ENCODE measurements around the gene TRIM31. TPM values are rescaled to one million over a fixed set of nuclear protein-coding genes. Genes with fewer than 3 reads are reported as not detected.

Gene TRIM31
- total RNA-seq, 4 donors from 2014 or later = not detected

DNA sequence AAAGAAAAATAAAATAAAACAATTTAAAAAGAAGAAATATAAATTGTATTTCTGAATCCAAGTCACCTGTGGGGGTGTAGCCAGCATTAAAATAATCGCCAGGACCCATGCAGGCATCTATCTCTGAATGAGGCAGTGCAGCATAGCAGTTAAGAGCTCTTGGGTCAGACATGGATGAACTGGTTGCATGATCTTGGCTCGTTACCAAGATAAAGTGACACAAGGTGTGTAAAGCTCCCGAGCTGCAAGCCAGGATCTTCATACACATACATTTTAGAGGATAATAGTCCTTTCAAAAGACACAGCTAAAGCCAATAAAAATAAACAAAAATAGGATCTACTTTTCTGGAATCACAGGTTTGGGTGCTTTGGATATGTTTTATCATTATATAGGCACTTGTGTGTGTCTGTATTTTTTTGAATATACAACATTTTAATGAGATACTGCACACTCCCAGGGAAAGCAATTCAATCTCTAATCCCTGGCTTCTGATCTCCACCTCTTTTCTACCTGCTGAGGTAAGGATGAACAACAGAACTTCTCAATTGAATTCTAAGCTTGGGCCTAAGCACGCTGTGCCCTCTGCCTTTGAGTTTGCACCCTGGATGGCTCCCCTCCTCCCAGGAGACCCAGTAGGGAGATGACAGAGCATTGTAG is 39.3 kb upstream of the TRIM31 start:
- H3K27ac ChIP-seq = no peak overlapping the region
- no peaks in the 10 kb centered on the region for H3K9me3 ChIP-seq
- intact Hi-C loops (cut with DNase I; ENCODE audit: low total_unique reads) = no loop called here
- TF ChIP-seq POLR2A (IDR thresholded peaks at IDR 0.05) = no peak
- TF ChIP-seq, protein P1, sequence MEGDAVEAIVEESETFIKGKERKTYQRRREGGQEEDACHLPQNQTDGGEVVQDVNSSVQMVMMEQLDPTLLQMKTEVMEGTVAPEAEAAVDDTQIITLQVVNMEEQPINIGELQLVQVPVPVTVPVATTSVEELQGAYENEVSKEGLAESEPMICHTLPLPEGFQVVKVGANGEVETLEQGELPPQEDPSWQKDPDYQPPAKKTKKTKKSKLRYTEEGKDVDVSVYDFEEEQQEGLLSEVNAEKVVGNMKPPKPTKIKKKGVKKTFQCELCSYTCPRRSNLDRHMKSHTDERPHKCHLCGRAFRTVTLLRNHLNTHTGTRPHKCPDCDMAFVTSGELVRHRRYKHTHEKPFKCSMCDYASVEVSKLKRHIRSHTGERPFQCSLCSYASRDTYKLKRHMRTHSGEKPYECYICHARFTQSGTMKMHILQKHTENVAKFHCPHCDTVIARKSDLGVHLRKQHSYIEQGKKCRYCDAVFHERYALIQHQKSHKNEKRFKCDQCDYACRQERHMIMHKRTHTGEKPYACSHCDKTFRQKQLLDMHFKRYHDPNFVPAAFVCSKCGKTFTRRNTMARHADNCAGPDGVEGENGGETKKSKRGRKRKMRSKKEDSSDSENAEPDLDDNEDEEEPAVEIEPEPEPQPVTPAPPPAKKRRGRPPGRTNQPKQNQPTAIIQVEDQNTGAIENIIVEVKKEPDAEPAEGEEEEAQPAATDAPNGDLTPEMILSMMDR (IDR thresholded peaks at IDR 0.05) = no peak
- H3K4me1 ChIP-seq = no peaks in the 10 kb centered on the region
- H3K4me3 ChIP-seq = no peak overlapping the region
- no peaks in the 10 kb centered on the region for H3K27me3 ChIP-seq
- no peak for DNase-seq
- H3K36me3 ChIP-seq = no peaks in the 10 kb centered on the region

DNA sequence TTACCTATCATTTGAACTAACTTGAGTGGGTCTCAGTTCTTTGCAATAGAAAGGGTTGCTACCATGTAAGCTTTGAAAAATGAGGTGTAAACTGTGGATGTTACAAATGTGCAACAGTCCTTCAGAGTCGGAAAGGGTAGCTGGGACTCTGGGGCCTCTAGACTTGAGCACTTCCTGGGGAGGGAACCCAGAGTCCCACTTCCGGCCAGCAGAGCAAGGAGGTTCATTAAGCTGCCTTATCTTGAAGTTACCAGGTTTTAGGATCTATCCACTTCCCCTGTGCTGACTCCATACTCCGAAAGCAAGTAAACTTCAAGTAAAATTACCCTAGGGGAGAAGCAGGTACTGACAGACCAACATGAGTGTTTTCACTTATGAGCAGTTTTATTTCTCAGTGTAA is 38.7 kb upstream of the TRIM31 start:
- H3K27me3 ChIP-seq = no peaks in the 10 kb centered on the region
- TF ChIP-seq, protein P1 (IDR thresholded peaks at IDR 0.05) = no peak
- TF ChIP-seq POLR2A (IDR thresholded peaks at IDR 0.05) = no peak
- no peaks in the 10 kb centered on the region for H3K9me3 ChIP-seq
- no peak overlapping the region for H3K4me3 ChIP-seq
- intact Hi-C loops (cut with DNase I; ENCODE audit: low total_unique reads) = no loop called here
- H3K4me1 ChIP-seq = no peaks in the 10 kb centered on the region
- DNase-seq = no peak
- no peak overlapping the region for H3K27ac ChIP-seq
- H3K36me3 ChIP-seq = no peaks in the 10 kb centered on the region

DNA sequence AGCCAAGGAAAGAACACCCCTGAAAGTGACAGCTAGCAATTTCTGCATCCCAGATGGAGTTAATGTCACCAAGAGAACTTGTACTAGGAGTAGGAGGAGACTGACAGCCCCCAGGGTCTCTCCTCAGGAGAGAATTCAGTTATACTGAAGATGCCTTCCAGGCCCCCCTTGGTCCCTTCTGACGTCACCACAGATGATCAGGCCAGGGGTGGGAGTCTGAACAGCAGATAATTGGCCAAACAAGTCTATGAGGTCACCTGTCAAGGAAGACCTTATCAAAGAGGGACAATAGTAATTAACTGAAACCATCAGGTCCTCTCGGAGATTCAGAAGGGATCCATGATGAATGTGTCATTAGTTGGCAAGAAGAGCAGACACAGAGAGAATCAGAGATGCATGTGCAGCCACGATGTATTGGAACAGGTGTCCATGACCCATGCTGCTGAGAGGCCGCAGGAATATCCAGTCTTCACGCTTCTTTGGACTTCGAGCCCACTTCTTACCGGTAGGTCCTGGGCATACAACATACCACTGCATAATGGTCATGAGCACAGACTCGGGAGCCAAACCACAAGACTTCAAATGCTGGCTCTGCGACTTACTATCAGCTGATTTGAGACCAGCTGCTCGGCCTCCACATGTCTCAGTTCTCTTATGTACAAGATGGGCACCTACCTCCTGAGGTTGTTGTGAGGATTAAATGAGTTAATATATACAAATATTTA is 37.9 kb upstream of the TRIM31 start:
- Histone ChIP-seq H3K9me3 (no peaks in the 10 kb centered on the region), H3K27ac (no peak overlapping the region), H3K36me3 (no peaks in the 10 kb centered on the region), H3K4me3 (no peak overlapping the region), H3K27me3 (no peaks in the 10 kb centered on the region), H3K4me1 (no peaks in the 10 kb centered on the region)
- intact Hi-C loops (cut with DNase I; ENCODE audit: low total_unique reads) = no loop called here
- DNase-seq = no peak
- TF ChIP-seq, protein P1 (IDR thresholded peaks at IDR 0.05) = no peak
- no peak for TF ChIP-seq POLR2A (IDR thresholded peaks at IDR 0.05)

DNA sequence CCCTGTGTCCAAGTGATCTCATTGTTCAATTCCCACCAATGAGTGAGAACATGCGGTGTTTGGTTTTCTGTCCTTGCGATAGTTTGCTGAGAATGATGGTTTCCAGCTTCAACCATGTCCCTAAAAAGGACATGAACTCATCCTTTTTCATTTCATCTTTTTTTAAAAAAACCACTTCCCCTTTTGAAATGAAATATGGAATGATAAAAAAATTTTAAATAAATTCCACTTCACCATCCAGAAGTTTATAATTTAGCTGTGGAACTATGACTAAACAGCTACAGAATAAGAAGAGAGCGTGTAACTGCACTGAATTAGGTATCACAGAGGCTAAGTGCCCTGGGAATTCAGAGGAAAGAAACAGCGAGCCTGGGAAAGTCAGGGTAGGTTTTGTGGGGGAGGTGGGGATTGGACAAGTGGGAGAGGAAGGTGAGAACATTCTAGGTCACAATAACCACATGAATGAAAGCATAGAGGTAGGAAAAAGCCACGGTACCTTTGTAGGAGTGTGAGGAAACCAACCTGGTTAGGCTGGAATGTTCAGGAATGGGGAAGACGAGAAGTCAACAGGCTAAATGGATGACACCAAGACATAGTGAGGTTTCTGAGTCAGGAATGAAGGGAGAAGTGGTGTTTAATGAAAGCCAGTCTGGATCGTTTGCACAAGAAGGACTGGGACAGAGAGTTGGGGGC is 37.1 kb upstream of the TRIM31 start:
- no peak for TF ChIP-seq POLR2A (IDR thresholded peaks at IDR 0.05)
- TF ChIP-seq, protein P1 (IDR thresholded peaks at IDR 0.05) = no peak
- H3K9me3 ChIP-seq = no peaks in the 10 kb centered on the region
- no peaks in the 10 kb centered on the region for H3K4me1 ChIP-seq
- no peak for DNase-seq
- H3K27me3 ChIP-seq = no peaks in the 10 kb centered on the region
- no peak overlapping the region for H3K4me3 ChIP-seq
- intact Hi-C loops (cut with DNase I; ENCODE audit: low total_unique reads) = no loop called here
- H3K27ac ChIP-seq = no peak overlapping the region
- H3K36me3 ChIP-seq = no peaks in the 10 kb centered on the region

DNA sequence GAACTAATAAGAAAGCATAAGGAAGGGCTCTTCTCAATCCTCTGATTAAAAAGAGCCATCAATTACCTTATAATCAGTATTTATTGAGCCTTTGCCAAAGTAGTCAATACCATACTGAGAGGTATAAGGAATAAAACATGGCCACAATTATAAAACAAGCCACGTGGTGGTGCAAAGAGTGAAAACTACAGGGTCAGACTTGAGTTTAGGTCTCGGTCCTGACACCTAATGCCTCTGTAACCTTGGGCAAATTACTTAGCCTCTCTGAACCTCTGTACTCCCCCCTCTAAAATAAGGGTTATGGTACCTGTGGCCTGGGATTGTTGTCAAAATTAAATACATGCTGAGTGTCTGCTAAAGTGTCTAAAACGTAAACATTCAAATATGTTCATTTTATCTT is 36.3 kb upstream of the TRIM31 start:
- H3K27ac ChIP-seq = no peak overlapping the region
- intact Hi-C loops (cut with DNase I; ENCODE audit: low total_unique reads) = no loop called here
- TF ChIP-seq, protein P1 (IDR thresholded peaks at IDR 0.05) = no peak
- DNase-seq = no peak
- H3K36me3 ChIP-seq = no peaks in the 10 kb centered on the region
- H3K9me3 ChIP-seq = no peaks in the 10 kb centered on the region
- no peak overlapping the region for H3K4me3 ChIP-seq
- H3K27me3 ChIP-seq = no peaks in the 10 kb centered on the region
- no peaks in the 10 kb centered on the region for H3K4me1 ChIP-seq

All from uterus (tissue), 4 donors.